Measurements from ENCODE around the gene CCNT2.

- TF ChIP-seq, protein P1, sequence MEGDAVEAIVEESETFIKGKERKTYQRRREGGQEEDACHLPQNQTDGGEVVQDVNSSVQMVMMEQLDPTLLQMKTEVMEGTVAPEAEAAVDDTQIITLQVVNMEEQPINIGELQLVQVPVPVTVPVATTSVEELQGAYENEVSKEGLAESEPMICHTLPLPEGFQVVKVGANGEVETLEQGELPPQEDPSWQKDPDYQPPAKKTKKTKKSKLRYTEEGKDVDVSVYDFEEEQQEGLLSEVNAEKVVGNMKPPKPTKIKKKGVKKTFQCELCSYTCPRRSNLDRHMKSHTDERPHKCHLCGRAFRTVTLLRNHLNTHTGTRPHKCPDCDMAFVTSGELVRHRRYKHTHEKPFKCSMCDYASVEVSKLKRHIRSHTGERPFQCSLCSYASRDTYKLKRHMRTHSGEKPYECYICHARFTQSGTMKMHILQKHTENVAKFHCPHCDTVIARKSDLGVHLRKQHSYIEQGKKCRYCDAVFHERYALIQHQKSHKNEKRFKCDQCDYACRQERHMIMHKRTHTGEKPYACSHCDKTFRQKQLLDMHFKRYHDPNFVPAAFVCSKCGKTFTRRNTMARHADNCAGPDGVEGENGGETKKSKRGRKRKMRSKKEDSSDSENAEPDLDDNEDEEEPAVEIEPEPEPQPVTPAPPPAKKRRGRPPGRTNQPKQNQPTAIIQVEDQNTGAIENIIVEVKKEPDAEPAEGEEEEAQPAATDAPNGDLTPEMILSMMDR (IDR thresholded peaks at IDR 0.05) = no peak
- TF ChIP-seq POLR2A (IDR thresholded peaks at IDR 0.05) = no peak
Measured at GRCh38 chr2:134980639-134981038, 62.0 kb downstream of the CCNT2 start.

All from Peyer's patch (tissue), 4 donors.